ENCODE data around the gene G3BP1. TPM values are rescaled to one million over a fixed set of nuclear protein-coding genes. Genes with fewer than 3 reads are reported as not detected.
A peak's percentile ranks its signal among the peaks of the same experiment; 100 is the strongest.

Gene G3BP1
- total and polyA plus RNA-seq, 2 of the 13 experiments (the other 11 are each of a cell fraction or from before 2014, with no cell fraction given): 36.7 to 320 TPM

DNA sequence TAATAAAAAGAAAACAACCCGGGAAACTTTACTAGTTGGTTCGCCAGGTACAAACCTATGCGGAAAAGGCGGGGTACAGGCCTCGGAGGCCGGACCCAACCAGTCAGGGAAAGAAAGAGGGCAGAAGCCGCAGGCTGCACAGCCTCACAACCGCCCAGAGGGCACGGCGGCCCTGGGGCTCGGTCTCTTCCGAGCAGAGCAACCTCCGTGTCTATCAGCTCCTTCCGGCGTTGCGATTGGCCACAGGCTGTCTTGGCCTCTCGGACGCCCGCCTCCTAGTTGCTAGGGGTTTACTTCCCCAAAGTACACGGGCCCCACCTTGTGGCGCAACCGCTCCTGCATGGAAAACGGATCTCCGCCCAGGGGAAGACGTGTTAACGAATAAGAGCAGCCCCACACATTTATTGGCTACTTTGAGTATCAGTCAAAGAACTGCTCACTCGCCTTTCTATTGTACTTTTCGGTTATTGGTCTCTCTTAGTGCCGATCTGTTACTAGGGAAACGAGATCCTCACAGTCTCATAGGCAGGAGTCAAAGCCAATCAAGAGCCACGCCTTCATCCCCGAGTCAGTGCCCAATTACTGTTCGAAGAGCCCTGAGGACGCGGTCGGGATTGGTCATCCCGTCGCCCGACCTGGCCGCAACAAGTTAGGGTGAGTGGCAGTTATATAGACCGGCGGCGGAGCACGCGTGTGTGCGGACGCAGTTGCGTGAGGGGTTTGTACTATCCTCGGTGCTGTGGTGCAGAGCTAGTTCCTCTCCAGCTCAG, at the start of gene G3BP1 (continued):
- TF ChIP-seq ZSCAN31 (CRISPR knock-in tag; IDR thresholded peaks at IDR 0.05; ENCODE audit: low read depth): no peak
- no peak for TF ChIP-seq ZNF577 (CRISPR knock-in tag; IDR thresholded peaks at IDR 0.05; ENCODE audit: borderline replicate concordance, low read depth)
- TF ChIP-seq, protein P1, sequence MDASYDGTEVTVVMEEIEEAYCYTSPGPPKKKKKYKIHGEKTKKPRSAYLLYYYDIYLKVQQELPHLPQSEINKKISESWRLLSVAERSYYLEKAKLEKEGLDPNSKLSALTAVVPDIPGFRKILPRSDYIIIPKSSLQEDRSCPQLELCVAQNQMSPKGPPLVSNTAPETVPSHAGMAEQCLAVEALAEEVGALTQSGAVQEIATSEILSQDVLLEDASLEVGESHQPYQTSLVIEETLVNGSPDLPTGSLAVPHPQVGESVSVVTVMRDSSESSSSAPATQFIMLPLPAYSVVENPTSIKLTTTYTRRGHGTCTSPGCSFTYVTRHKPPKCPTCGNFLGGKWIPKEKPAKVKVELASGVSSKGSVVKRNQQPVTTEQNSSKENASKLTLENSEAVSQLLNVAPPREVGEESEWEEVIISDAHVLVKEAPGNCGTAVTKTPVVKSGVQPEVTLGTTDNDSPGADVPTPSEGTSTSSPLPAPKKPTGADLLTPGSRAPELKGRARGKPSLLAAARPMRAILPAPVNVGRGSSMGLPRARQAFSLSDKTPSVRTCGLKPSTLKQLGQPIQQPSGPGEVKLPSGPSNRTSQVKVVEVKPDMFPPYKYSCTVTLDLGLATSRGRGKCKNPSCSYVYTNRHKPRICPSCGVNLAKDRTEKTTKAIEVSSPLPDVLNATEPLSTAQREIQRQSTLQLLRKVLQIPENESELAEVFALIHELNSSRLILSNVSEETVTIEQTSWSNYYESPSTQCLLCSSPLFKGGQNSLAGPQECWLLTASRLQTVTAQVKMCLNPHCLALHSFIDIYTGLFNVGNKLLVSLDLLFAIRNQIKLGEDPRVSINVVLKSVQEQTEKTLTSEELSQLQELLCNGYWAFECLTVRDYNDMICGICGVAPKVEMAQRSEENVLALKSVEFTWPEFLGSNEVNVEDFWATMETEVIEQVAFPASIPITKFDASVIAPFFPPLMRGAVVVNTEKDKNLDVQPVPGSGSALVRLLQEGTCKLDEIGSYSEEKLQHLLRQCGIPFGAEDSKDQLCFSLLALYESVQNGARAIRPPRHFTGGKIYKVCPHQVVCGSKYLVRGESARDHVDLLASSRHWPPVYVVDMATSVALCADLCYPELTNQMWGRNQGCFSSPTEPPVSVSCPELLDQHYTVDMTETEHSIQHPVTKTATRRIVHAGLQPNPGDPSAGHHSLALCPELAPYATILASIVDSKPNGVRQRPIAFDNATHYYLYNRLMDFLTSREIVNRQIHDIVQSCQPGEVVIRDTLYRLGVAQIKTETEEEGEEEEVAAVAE (CRISPR knock-in tag; IDR thresholded peaks at IDR 0.05; ENCODE audit: borderline replicate concordance): peak; percentile 99
- TF ChIP-seq HCFC1 (IDR thresholded peaks at IDR 0.05; ENCODE audit: low read depth, low read length): no peak; the same call in 1 of the 2 replicates
- TF ChIP-seq TEAD3 (CRISPR knock-in tag; optimal IDR thresholded peaks at IDR 0.05; ENCODE audit: borderline replicate concordance): peak; percentile 18
- TF ChIP-seq XBP1 (CRISPR knock-in tag; IDR thresholded peaks at IDR 0.05): peak; percentile 39; the same call in 1 of the 2 replicates
- TF ChIP-seq ARHGAP35 (CRISPR knock-in tag; IDR thresholded peaks at IDR 0.05; ENCODE audit: borderline replicate concordance): no peak
- peak; percentile 78; the same call in 1 of the 2 replicates for TF ChIP-seq TBP (CRISPR knock-in tag; IDR thresholded peaks at IDR 0.05)
- TF ChIP-seq, protein P2, sequence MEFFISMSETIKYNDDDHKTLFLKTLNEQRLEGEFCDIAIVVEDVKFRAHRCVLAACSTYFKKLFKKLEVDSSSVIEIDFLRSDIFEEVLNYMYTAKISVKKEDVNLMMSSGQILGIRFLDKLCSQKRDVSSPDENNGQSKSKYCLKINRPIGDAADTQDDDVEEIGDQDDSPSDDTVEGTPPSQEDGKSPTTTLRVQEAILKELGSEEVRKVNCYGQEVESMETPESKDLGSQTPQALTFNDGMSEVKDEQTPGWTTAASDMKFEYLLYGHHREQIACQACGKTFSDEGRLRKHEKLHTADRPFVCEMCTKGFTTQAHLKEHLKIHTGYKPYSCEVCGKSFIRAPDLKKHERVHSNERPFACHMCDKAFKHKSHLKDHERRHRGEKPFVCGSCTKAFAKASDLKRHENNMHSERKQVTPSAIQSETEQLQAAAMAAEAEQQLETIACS (CRISPR knock-in tag; IDR thresholded peaks at IDR 0.05): peak; percentile 87
- TF ChIP-seq GABPA (IDR thresholded peaks at IDR 0.05; ENCODE audit: low read depth, low read length): peak; percentile 54
- peak; percentile 87 for TF ChIP-seq GABPA (CRISPR knock-in tag; IDR thresholded peaks at IDR 0.05; ENCODE audit: low read depth)
- TF ChIP-seq ZKSCAN8 (CRISPR knock-in tag; IDR thresholded peaks at IDR 0.05; ENCODE audit: borderline replicate concordance): no peak; the same call in 1 of the 2 replicates
- TF ChIP-seq IKZF4 (CRISPR knock-in tag; IDR thresholded peaks at IDR 0.05; ENCODE audit: borderline replicate concordance, low read depth, not compliant biosample characterization): no peak
- TF ChIP-seq, protein P3, sequence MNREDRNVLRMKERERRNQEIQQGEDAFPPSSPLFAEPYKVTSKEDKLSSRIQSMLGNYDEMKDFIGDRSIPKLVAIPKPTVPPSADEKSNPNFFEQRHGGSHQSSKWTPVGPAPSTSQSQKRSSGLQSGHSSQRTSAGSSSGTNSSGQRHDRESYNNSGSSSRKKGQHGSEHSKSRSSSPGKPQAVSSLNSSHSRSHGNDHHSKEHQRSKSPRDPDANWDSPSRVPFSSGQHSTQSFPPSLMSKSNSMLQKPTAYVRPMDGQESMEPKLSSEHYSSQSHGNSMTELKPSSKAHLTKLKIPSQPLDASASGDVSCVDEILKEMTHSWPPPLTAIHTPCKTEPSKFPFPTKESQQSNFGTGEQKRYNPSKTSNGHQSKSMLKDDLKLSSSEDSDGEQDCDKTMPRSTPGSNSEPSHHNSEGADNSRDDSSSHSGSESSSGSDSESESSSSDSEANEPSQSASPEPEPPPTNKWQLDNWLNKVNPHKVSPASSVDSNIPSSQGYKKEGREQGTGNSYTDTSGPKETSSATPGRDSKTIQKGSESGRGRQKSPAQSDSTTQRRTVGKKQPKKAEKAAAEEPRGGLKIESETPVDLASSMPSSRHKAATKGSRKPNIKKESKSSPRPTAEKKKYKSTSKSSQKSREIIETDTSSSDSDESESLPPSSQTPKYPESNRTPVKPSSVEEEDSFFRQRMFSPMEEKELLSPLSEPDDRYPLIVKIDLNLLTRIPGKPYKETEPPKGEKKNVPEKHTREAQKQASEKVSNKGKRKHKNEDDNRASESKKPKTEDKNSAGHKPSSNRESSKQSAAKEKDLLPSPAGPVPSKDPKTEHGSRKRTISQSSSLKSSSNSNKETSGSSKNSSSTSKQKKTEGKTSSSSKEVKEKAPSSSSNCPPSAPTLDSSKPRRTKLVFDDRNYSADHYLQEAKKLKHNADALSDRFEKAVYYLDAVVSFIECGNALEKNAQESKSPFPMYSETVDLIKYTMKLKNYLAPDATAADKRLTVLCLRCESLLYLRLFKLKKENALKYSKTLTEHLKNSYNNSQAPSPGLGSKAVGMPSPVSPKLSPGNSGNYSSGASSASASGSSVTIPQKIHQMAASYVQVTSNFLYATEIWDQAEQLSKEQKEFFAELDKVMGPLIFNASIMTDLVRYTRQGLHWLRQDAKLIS (CRISPR knock-in tag; IDR thresholded peaks at IDR 0.05): no peak
- no peak for TF ChIP-seq MTF2 (CRISPR knock-in tag; IDR thresholded peaks at IDR 0.05; ENCODE audit: borderline replicate concordance)
- no peak for TF ChIP-seq ZNF619 (CRISPR knock-in tag; IDR thresholded peaks at IDR 0.05)
- TF ChIP-seq, protein P4, sequence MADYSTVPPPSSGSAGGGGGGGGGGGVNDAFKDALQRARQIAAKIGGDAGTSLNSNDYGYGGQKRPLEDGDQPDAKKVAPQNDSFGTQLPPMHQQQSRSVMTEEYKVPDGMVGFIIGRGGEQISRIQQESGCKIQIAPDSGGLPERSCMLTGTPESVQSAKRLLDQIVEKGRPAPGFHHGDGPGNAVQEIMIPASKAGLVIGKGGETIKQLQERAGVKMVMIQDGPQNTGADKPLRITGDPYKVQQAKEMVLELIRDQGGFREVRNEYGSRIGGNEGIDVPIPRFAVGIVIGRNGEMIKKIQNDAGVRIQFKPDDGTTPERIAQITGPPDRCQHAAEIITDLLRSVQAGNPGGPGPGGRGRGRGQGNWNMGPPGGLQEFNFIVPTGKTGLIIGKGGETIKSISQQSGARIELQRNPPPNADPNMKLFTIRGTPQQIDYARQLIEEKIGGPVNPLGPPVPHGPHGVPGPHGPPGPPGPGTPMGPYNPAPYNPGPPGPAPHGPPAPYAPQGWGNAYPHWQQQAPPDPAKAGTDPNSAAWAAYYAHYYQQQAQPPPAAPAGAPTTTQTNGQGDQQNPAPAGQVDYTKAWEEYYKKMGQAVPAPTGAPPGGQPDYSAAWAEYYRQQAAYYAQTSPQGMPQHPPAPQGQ (CRISPR knock-in tag; IDR thresholded peaks at IDR 0.05; ENCODE audit: borderline replicate concordance): no peak
- peak; percentile 92 for TF ChIP-seq POGZ (CRISPR knock-in tag; IDR thresholded peaks at IDR 0.05)

Data from HepG2 (cell line).